Measurements from ENCODE around the gene PYCR2.

- TF ChIP-seq CTCF (IDR thresholded peaks at IDR 0.05) (no peak), EP300 (IDR thresholded peaks at IDR 0.05) (no peak), POLR2A (IDR thresholded peaks at IDR 0.05) (no peak), POLR2AphosphoS5 (IDR thresholded peaks at IDR 0.05) (no peak)
Observed at GRCh38 chr1:225915538-225915991, 8.5 kb downstream of the PYCR2 start.

Measured in suprapubic skin (tissue), 4 donors.